Gastroesophageal sphincter (tissue), 4 donors: ENCODE data around the gene PLCD4. TPM values are rescaled to one million over a fixed set of nuclear protein-coding genes. Genes with fewer than 3 reads are reported as not detected.

ENCODE experiments used
- ATAC-seq: fragments of 150-250 bp; one replicate; pipeline ENCODE4 v1.9.1; 2016; ENCODE audit warnings: mild to moderate bottlenecking, moderate library complexity
- H3K27ac ChIP-seq, 4 donors: fragments of 200-600 bp; sonication (generic) in 3 of 4; 1 replicate in 3 of 4; 2 replicates in 1 of 4; pipeline ENCODE4 v1.5.1; 2016 to 2019
- H3K27me3 ChIP-seq: fragments of 200-600 bp; sonication (generic); one replicate; pipeline ENCODE4 v1.5.1; 2019
- H3K36me3 ChIP-seq, 2 donors: fragments of 200-600 bp; sonication (generic); one replicate each; pipeline ENCODE4 v1.5.1; 2019; ENCODE audit warnings: control low read depth in 1 of 2
- H3K4me1 ChIP-seq, 3 donors: fragments of 200-600 bp; sonication (generic); 1 replicate in 2 of 3; 2 replicates in 1 of 3; pipeline ENCODE4 v1.5.1; 2016 to 2019; ENCODE audit warnings: control low read depth in 2 of 3
- H3K4me3 ChIP-seq, 2 donors: fragments of 200-600 bp; sonication (generic); one replicate each; pipeline ENCODE4 v1.5.1; 2019; ENCODE audit warnings: mild to moderate bottlenecking in 1 of 2, moderate library complexity in 1 of 2
- H3K9me3 ChIP-seq, 3 donors: fragments of 200-600 bp; sonication (generic); one replicate each; pipeline ENCODE4 v1.5.1; 2017 to 2019; ENCODE audit warnings: control low read depth in 2 of 3
- EP300 ChIP-seq: sonication (generic); formaldehyde crosslinking; IDR thresholded peaks from one replicate; pipeline ENCODE4 v1.6.1; 2017; ENCODE audit warnings: antibody characterized with exemption, mild to moderate bottlenecking
- POLR2A ChIP-seq, 2 donors: fragments of 450-650 bp; IDR thresholded peaks; one replicate each; pipeline ENCODE4 v1.6.1; 2017; ENCODE audit warnings: antibody characterized with exemption in 2 of 2, mild to moderate bottlenecking in 2 of 2, moderate library complexity in 1 of 2
- POLR2AphosphoS5 ChIP-seq: sonication (generic); formaldehyde crosslinking; IDR thresholded peaks from one replicate; pipeline ENCODE4 v1.6.1; 2017; ENCODE audit warnings: antibody characterized with exemption
- WGBS, 2 donors: methylation state at CpG; one replicate each; pipeline ENCODE4 v1.1.5; 2018; ENCODE audit warnings: low coverage in 1 of 2; 5-methylcytosine and 5-hydroxymethylcytosine counted together
- small RNA-seq, 4 donors: library from RNA; depleted of rRNA; stranded (forward); fragments of <200 nt; gene quantifications; one replicate each; pipeline ENCODE3, GENCODE V24; 2016
- total RNA-seq, 4 donors: library from RNA; depleted of rRNA; stranded (reverse); fragments of >200 nt; gene quantifications; one replicate each; pipeline ENCODE4 v1.1.0, GENCODE V29; 2016
- TF ChIP-seq, protein P1 (sequence below), 4 experiments: fragments of 200-600 bp in 2 of 4; fragments of 450-650 bp in 2 of 4; sonication (generic) in 1 of 4; IDR thresholded peaks; one replicate each; pipeline ENCODE4 v1.5.1; 2017 to 2019; ENCODE audit warnings: antibody characterized with exemption in 4 of 4, mild to moderate bottlenecking in 2 of 4, moderate library complexity in 2 of 4

PLCD4 gene
- total RNA-seq, 4 donors from 2014 or later = 1.6 to 18.8 (median 9.3) TPM

GRCh38 chr2:218679119-218679518, 71.4 kb downstream of the PLCD4 start:
- Histone ChIP-seq H3K4me1 (no peaks in the 10 kb centered on the region), H3K36me3 (peaks cover 0 to 83% of the 10 kb centered on the region in 2 donors), H3K4me3 (no peak overlapping the region), H3K9me3 (no peaks in the 10 kb centered on the region), H3K27ac (no peak overlapping the region), H3K27me3 (no peaks in the 10 kb centered on the region)
- WGBS, 2 donors = 60 to 68% methylated on average over 4 of the region's 4 CpGs
- no peak for ATAC-seq
- no peak for TF ChIP-seq EP300
- TF ChIP-seq POLR2A (IDR thresholded peaks at IDR 0.05) = no peak
- TF ChIP-seq POLR2AphosphoS5 = no peak
- TF ChIP-seq, protein P1, sequence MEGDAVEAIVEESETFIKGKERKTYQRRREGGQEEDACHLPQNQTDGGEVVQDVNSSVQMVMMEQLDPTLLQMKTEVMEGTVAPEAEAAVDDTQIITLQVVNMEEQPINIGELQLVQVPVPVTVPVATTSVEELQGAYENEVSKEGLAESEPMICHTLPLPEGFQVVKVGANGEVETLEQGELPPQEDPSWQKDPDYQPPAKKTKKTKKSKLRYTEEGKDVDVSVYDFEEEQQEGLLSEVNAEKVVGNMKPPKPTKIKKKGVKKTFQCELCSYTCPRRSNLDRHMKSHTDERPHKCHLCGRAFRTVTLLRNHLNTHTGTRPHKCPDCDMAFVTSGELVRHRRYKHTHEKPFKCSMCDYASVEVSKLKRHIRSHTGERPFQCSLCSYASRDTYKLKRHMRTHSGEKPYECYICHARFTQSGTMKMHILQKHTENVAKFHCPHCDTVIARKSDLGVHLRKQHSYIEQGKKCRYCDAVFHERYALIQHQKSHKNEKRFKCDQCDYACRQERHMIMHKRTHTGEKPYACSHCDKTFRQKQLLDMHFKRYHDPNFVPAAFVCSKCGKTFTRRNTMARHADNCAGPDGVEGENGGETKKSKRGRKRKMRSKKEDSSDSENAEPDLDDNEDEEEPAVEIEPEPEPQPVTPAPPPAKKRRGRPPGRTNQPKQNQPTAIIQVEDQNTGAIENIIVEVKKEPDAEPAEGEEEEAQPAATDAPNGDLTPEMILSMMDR (IDR thresholded peaks at IDR 0.05) = no peak

GRCh38 chr2:218680061-218680460, 72.4 kb downstream of the PLCD4 start:
- ATAC-seq = no peak
- no peaks in the 10 kb centered on the region for H3K4me1 ChIP-seq
- H3K4me3 ChIP-seq = no peak overlapping the region
- H3K9me3 ChIP-seq = no peaks in the 10 kb centered on the region
- H3K36me3 ChIP-seq = peaks cover 0 to 90% of the 10 kb centered on the region in 2 donors
- H3K27me3 ChIP-seq = no peaks in the 10 kb centered on the region
- H3K27ac ChIP-seq = no peak overlapping the region
- 60 to 65% methylated on average over 1 to 3 of the region's 3 CpGs for whole genome bisulfite sequencing, 2 donors
- TF ChIP-seq POLR2A (IDR thresholded peaks at IDR 0.05) = no peak
- TF ChIP-seq, protein P1 (IDR thresholded peaks at IDR 0.05) = no peak
- TF ChIP-seq EP300 = no peak
- no peak for TF ChIP-seq POLR2AphosphoS5

Small RNAs within 50 kb of the gene (small RNA-seq; reads per million reads assigned to genes)
- 0 reads per million in 4 donors for gene RNU6-136P

Other genes with a start within 250 kb of the PLCD4 start
- 10 to 100 TPM in 2 of 4 donors, 1 to 10 TPM in 2; 5.9 to 23.0 (median 9.5) TPM for gene SLC11A1, start 225.6 kb upstream of the PLCD4 start, total RNA-seq
- gene CTDSP1, start 208.0 kb upstream of the PLCD4 start, total RNA-seq = 100 to 1,000 TPM; 121 to 159 (median 136) TPM
- not detected for gene VIL1, start 188.8 kb upstream of the PLCD4 start, total RNA-seq
- 10 to 100 TPM in 1 of 4 donors, 1 to 10 TPM in 3; 8.3 to 17.4 (median 9.0) TPM for gene USP37, start 39.5 kb upstream of the PLCD4 start, total RNA-seq
- 10 to 100 TPM; 27.5 to 35.3 (median 32.3) TPM for gene CNOT9, start 39.1 kb upstream of the PLCD4 start, total RNA-seq
- 10 to 100 TPM; 10.8 to 33.3 (median 24.6) TPM for gene ZNF142, start 51.7 kb downstream of the PLCD4 start, total RNA-seq
- gene BCS1L, start 51.8 kb downstream of the PLCD4 start, total RNA-seq = 10 to 100 TPM; 24.3 to 37.4 (median 29.9) TPM
- gene RNF25, start 64.1 kb downstream of the PLCD4 start, total RNA-seq = 10 to 100 TPM; 16.3 to 24.6 (median 17.7) TPM
- gene STK36, start 64.2 kb downstream of the PLCD4 start, total RNA-seq = 10 to 100 TPM; 16.7 to 36.6 (median 22.2) TPM
- 10 to 100 TPM in 2 of 4 donors, 1 to 10 TPM in 2; 6.5 to 12.1 (median 8.7) TPM for gene TTLL4, start 102.9 kb downstream of the PLCD4 start, total RNA-seq
- gene CYP27A1, start 174.2 kb downstream of the PLCD4 start, total RNA-seq = 10 to 100 TPM; 20.9 to 29.0 (median 23.5) TPM
- not detected for gene PRKAG3, start 223.9 kb downstream of the PLCD4 start, total RNA-seq